Non-pigmented ciliary epithelial cell (primary cell): ENCODE measurements around the gene ARL13B.
"Not testable (repeated sequence)": the region's sequence is repeated elsewhere in the genome, so short reads cannot be mapped to it uniquely, and the experiment has no call there.

Experiments used
- DNase-seq: peaks from one replicate; pipeline ENCODE4 v3.0.0-alpha.2; 2010; ENCODE audit warnings: low read depth

Gene ARL13B

GRCh38 chr3:93979850-93980676 lies at the start of gene ARL13B:
ARL13B (plus strand) TSS chr3:93980155; CDS start chr3:93980424, 269 bp downstream.
- DNase-seq, result peak; percentile 97

GRCh38 chr3:93931597-93932229 lies 48.2 kb upstream of the ARL13B start:
- DNase-seq, result no peak

GRCh38 chr3:93934366-93935046 lies 45.4 kb upstream of the ARL13B start:
- DNase-seq, result no peak

GRCh38 chr3:93936549-93936948 lies 43.4 kb upstream of the ARL13B start:
- no peak for DNase-seq

- DNase-seq, result not testable (repeated sequence)
These were observed 42.5 kb upstream of the ARL13B start for GRCh38 chr3:93937485-93937884.

GRCh38 chr3:93949958-93950357 lies 30.0 kb upstream of the ARL13B start:
- DNase-seq, result not testable (repeated sequence)

- no peak for DNase-seq
These were observed 18.9 kb upstream of the ARL13B start for GRCh38 chr3:93961026-93961425.

- DNase-seq, result no peak
These were observed 18.5 kb upstream of the ARL13B start for GRCh38 chr3:93961489-93961888.

- no peak for DNase-seq
These were observed 17.2 kb upstream of the ARL13B start for GRCh38 chr3:93962798-93963197.

- DNase-seq, result not testable (repeated sequence)
These were observed 14.8 kb upstream of the ARL13B start for GRCh38 chr3:93965106-93965505.

GRCh38 chr3:93969443-93969842 lies 10.5 kb upstream of the ARL13B start:
- no peak for DNase-seq

- no peak for DNase-seq
These were observed 10.0 kb upstream of the ARL13B start for GRCh38 chr3:93969997-93970396.

GRCh38 chr3:93973131-93974126 lies 6.5 kb upstream of the ARL13B start, which contains the start of gene PROS1:
PROS1 (minus strand) TSS chr3:93973896; CDS start chr3:93973749, 147 bp downstream.
- peak; percentile 31 for DNase-seq

GRCh38 chr3:93981649-93982048 lies 1.7 kb downstream of the ARL13B start:
- DNase-seq, result no peak

- DNase-seq, result no peak
These were observed 3.5 kb downstream of the ARL13B start for GRCh38 chr3:93983408-93983807.

GRCh38 chr3:93984618-93985017 lies 4.7 kb downstream of the ARL13B start:
- no peak for DNase-seq

GRCh38 chr3:93988283-93988682 lies 8.3 kb downstream of the ARL13B start:
- DNase-seq, result peak; percentile 26

GRCh38 chr3:93988764-93989163 lies 8.8 kb downstream of the ARL13B start:
- DNase-seq, result no peak

GRCh38 chr3:93989241-93989640 lies 9.3 kb downstream of the ARL13B start:
- DNase-seq, result no peak

GRCh38 chr3:93991631-93992030 lies 11.7 kb downstream of the ARL13B start:
- DNase-seq, result no peak

GRCh38 chr3:93992207-93992606 lies 12.3 kb downstream of the ARL13B start:
- DNase-seq, result no peak

- DNase-seq, result no peak
These were observed 14.1 kb downstream of the ARL13B start for GRCh38 chr3:93994056-93994455.
